ENCODE measurements around the gene BBS10. TPM values are rescaled to one million over a fixed set of nuclear protein-coding genes. Genes with fewer than 3 reads are reported as not detected.

Gene BBS10
- total and polyA plus RNA-seq, 2 of the 13 experiments (the other 11 are each of a cell fraction or from before 2014, with no cell fraction given) = 4.9 to 7.4 TPM

DNA sequence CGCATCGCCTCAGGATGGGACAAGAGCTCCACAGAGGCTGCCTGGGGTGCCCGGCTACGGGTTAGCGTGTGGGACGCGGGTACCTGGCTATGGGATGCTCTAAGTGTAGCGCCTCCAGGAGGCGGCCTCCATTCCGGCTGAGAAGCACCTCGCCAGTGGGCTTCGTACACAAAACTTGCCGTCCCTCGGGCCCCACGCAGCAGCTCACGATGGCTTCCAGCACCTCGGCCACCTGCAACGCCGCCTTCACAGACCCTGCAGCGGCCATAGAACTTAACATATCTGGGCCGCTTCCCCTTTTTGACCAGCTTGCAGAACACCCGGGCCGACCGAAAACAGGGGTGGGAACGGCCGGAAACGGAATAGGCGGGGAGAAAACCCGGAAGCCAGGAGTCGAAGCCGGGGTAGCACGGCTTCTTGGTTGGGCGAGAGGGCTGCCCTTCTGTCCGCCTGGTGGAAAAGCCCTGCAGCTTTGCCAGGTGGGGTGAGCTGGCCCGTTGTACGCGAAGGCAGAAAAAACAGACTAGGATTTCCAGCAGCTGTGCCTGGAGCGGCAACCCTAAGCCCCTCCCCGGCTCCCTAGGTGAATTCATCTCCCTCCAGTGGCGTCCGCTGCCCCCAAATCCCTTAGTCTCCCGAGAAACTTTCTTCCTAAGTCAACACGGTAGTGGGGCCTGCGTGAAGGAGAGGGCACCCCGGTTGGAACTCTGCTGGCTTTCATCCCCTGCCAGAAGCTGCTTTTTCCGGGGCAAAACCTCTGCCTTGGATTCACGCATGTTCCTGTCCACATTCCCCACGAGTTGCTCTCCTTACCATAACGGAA, at the start of gene BBS10 (continued):
- TF ChIP-seq ZNF280B (CRISPR knock-in tag; IDR thresholded peaks at IDR 0.05; ENCODE audit: borderline replicate concordance) = no peak
- TF ChIP-seq MED13 (CRISPR knock-in tag; IDR thresholded peaks at IDR 0.05) = peak; percentile 47; the same call in 1 of the 2 replicates
- TF ChIP-seq ZFP90 (CRISPR knock-in tag; IDR thresholded peaks at IDR 0.05; ENCODE audit: borderline replicate concordance) = peak; percentile 89
- TF ChIP-seq, protein P1, sequence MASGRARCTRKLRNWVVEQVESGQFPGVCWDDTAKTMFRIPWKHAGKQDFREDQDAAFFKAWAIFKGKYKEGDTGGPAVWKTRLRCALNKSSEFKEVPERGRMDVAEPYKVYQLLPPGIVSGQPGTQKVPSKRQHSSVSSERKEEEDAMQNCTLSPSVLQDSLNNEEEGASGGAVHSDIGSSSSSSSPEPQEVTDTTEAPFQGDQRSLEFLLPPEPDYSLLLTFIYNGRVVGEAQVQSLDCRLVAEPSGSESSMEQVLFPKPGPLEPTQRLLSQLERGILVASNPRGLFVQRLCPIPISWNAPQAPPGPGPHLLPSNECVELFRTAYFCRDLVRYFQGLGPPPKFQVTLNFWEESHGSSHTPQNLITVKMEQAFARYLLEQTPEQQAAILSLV (CRISPR knock-in tag; IDR thresholded peaks at IDR 0.05; ENCODE audit: borderline replicate concordance) = peak; percentile 62; the same call in 1 of the 2 replicates
- TF ChIP-seq, protein P2, sequence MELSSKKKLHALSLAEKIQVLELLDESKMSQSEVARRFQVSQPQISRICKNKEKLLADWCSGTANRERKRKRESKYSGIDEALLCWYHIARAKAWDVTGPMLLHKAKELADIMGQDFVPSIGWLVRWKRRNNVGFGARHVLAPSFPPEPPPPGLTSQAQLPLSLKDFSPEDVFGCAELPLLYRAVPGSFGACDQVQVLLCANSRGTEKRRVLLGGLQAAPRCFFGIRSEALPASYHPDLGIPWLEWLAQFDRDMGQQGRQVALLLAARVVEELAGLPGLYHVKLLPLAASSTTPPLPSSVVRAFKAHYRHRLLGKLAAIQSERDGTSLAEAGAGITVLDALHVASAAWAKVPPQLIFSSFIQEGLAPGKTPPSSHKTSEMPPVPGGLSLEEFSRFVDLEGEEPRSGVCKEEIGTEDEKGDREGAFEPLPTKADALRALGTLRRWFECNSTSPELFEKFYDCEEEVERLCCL (CRISPR knock-in tag; IDR thresholded peaks at IDR 0.05; ENCODE audit: borderline replicate concordance) = no peak
- TF ChIP-seq, protein P3, sequence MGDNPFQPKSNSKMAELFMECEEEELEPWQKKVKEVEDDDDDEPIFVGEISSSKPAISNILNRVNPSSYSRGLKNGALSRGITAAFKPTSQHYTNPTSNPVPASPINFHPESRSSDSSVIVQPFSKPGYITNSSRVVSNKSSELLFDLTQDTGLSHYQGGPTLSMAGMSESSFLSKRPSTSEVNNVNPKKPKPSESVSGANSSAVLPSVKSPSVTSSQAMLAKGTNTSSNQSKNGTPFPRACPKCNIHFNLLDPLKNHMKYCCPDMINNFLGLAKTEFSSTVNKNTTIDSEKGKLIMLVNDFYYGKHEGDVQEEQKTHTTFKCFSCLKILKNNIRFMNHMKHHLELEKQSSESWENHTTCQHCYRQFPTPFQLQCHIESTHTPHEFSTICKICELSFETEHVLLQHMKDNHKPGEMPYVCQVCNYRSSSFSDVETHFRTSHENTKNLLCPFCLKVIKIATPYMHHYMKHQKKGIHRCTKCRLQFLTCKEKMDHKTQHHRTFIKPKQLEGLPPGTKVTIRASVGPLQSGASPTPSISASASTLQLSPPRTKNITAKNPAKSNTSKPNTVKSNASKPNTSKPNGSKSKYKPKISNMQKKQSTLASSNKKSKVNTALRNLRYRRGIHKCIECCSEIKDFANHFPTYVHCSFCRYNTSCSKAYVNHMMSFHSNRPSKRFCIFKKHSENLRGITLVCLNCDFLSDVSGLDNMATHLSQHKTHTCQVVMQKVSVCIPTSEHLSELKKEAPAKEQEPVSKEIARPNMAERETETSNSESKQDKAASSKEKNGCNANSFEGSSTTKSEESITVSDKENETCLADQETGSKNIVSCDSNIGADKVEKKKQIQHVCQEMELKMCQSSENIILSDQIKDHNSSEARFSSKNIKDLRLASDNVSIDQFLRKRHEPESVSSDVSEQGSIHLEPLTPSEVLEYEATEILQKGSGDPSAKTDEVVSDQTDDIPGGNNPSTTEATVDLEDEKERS (CRISPR knock-in tag; IDR thresholded peaks at IDR 0.05) = no peak
- TF ChIP-seq NFE2 (CRISPR knock-in tag; IDR thresholded peaks at IDR 0.05) = no peak
- TF ChIP-seq MAFF (IDR thresholded peaks at IDR 0.05; ENCODE audit: low read depth, low read length) = 0 out of 2 replicates have a peak, but pooled peaks have one; percentile 31
- no peak for TF ChIP-seq ZNF839 (CRISPR knock-in tag; IDR thresholded peaks at IDR 0.05; ENCODE audit: borderline replicate concordance)
- TF ChIP-seq ZNF296 (CRISPR knock-in tag; conservative IDR thresholded peaks at IDR 0.05) = no peak
- TF ChIP-seq HIVEP1 (CRISPR knock-in tag; IDR thresholded peaks at IDR 0.05) = peak; percentile 51; the same call in 1 of the 2 replicates
- no peak for TF ChIP-seq ZNF460 (CRISPR knock-in tag; IDR thresholded peaks at IDR 0.05; ENCODE audit: borderline replicate concordance)
- TF ChIP-seq, protein P4, sequence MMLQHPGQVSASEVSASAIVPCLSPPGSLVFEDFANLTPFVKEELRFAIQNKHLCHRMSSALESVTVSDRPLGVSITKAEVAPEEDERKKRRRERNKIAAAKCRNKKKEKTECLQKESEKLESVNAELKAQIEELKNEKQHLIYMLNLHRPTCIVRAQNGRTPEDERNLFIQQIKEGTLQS (CRISPR knock-in tag; IDR thresholded peaks at IDR 0.05) = no peak
- 0 out of 2 replicates have a peak, but pooled peaks have one; percentile 27 for TF ChIP-seq ZNF30 (CRISPR knock-in tag; IDR thresholded peaks at IDR 0.05)
- TF ChIP-seq, protein P5, sequence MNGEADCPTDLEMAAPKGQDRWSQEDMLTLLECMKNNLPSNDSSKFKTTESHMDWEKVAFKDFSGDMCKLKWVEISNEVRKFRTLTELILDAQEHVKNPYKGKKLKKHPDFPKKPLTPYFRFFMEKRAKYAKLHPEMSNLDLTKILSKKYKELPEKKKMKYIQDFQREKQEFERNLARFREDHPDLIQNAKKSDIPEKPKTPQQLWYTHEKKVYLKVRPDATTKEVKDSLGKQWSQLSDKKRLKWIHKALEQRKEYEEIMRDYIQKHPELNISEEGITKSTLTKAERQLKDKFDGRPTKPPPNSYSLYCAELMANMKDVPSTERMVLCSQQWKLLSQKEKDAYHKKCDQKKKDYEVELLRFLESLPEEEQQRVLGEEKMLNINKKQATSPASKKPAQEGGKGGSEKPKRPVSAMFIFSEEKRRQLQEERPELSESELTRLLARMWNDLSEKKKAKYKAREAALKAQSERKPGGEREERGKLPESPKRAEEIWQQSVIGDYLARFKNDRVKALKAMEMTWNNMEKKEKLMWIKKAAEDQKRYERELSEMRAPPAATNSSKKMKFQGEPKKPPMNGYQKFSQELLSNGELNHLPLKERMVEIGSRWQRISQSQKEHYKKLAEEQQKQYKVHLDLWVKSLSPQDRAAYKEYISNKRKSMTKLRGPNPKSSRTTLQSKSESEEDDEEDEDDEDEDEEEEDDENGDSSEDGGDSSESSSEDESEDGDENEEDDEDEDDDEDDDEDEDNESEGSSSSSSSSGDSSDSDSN (CRISPR knock-in tag; IDR thresholded peaks at IDR 0.05) = peak; percentile 93
- 0 out of 2 replicates have a peak, but pooled peaks have one; percentile 69 for TF ChIP-seq SATB2 (CRISPR knock-in tag; IDR thresholded peaks at IDR 0.05)
- no peak for TF ChIP-seq ZNF737 (CRISPR knock-in tag; IDR thresholded peaks at IDR 0.05; ENCODE audit: borderline replicate concordance)
- TF ChIP-seq CEBPG (CRISPR knock-in tag; IDR thresholded peaks at IDR 0.05) = no peak
- no peak for TF ChIP-seq POLR2AphosphoS2 (IDR thresholded peaks at IDR 0.05; ENCODE audit: low read depth, low read length)

All from HepG2 (cell line).